Endodermal cell (in vitro differentiated cells): ENCODE data around the gene SLC39A10. TPM values are rescaled to one million over a fixed set of nuclear protein-coding genes. Genes with fewer than 3 reads are reported as not detected.

Source experiments
- DNase-seq: peaks from one replicate; pipeline ENCODE4 v3.0.0-alpha.2; 2017
- H3K27ac ChIP-seq: 2 replicates; pipeline ENCODE4 v1.5.1; 2013; ENCODE audit warnings: mild to moderate bottlenecking, low read depth, low read length, moderate library complexity
- H3K27me3 ChIP-seq: 2 replicates; pipeline ENCODE4 v1.6.1; 2013; ENCODE audit warnings: mild to moderate bottlenecking, low read length, moderate library complexity; ENCODE audit not compliant: insufficient read depth, control insufficient read depth, poor library complexity, severe bottlenecking
- H3K36me3 ChIP-seq: 2 replicates; pipeline ENCODE4 v1.7.0; 2013; ENCODE audit warnings: mild to moderate bottlenecking, low read length, moderate library complexity; ENCODE audit not compliant: control insufficient read depth, insufficient read depth
- H3K4me1 ChIP-seq: one replicate; pipeline ENCODE4 v1.7.0; 2013; ENCODE audit warnings: low read length; ENCODE audit not compliant: control insufficient read depth, insufficient read depth
- H3K4me3 ChIP-seq: 2 replicates; pipeline ENCODE4 v1.5.1; 2013; ENCODE audit warnings: mild to moderate bottlenecking, low read length, moderate library complexity
- H3K9ac ChIP-seq: 2 replicates; pipeline ENCODE4 v1.6.1; 2013; ENCODE audit warnings: mild to moderate bottlenecking, low read length, moderate library complexity; ENCODE audit not compliant: poor library complexity, severe bottlenecking; ENCODE audit errors: extremely low read depth
- H3K9me3 ChIP-seq: 2 replicates; pipeline ENCODE4 v1.6.1; 2013; ENCODE audit warnings: mild to moderate bottlenecking, low read length, moderate library complexity; ENCODE audit not compliant: control insufficient read depth
- H3K27ac Mint-ChIP-seq: 2 replicates; pipeline ENCODE4 v1.8.0; 2020; ENCODE audit warnings: mixed read lengths
- H3K27me3 Mint-ChIP-seq: 2 replicates; pipeline ENCODE4 v1.8.0; 2021; ENCODE audit warnings: mild to moderate bottlenecking, mixed read lengths; ENCODE audit not compliant: insufficient read depth
- H3K36me3 Mint-ChIP-seq: 2 replicates; pipeline ENCODE4 v1.8.0; 2020; ENCODE audit warnings: low read depth, mixed read lengths
- H3K4me1 Mint-ChIP-seq: 2 replicates; pipeline ENCODE4 v1.8.0; 2020; ENCODE audit warnings: mixed read lengths
- H3K4me3 Mint-ChIP-seq: 2 replicates; pipeline ENCODE4 v1.8.0; 2020; ENCODE audit warnings: mild to moderate bottlenecking, moderate library complexity, mixed read lengths
- H3K9me3 Mint-ChIP-seq: 2 replicates; pipeline ENCODE4 v1.8.0; 2020; ENCODE audit warnings: mild to moderate bottlenecking, mixed read lengths
- WGBS, 2 experiments: methylation state at CpG; one replicate each; pipeline versions ENCODE4 v1.1.5 to v1.1.7; 2013; ENCODE audit warnings: missing lambda C conversion rate in 2 of 2, mixed read lengths in 1 of 2; ENCODE audit not compliant: insufficient coverage in 1 of 2, insufficient read length in 1 of 2; 5-methylcytosine and 5-hydroxymethylcytosine counted together
- total RNA-seq, 2 donors: library from RNA; stranded (reverse); fragmentation: NEBNext Ultra II Directional in 1 of 2; extraction: Animal tissue kit (Norgen Biotek cat#: 25700) in 1 of 2; gene quantifications; 2 replicates in 1 of 2; 3 replicates in 1 of 2; pipeline ENCODE4 v1.2.1, GENCODE V29; 2021
- TF ChIP-seq, protein P1 (sequence below): fragments of 200-600 bp; sonication (generic); conservative IDR thresholded peaks from 2 replicates; pipeline ENCODE4 v1.5.0; 2021; ENCODE audit warnings: antibody characterized with exemption, mild to moderate bottlenecking

SLC39A10 gene
- total RNA-seq, 2 donors from 2014 or later = 79.6 to 113 TPM

DNA sequence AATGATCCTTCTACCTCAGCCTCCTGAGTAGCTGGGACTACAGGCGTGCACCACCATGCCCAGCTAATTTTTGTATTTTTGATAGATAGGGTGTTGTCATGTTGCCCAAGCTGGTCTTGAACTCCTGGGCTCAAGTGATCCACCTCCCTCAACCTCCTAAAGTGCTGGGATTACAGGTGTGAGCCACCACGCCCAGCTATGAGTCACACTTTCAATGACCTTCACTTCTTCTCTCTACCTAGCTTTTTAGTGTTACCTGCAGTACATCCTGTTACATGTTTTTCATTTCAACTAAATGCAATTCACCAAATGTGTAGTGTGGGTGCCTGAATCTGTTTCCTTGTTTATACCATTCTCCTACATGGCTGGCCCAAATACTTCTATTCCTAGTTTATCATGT is 64.0 kb downstream of the SLC39A10 start:
- Mint-ChIP-seq H3K4me3 (no peak overlapping the region), H3K4me1 (peaks cover 27% of the 10 kb centered on the region), H3K27ac (no peak overlapping the region), H3K27me3 (no peaks in the 10 kb centered on the region), H3K9me3 (no peaks in the 10 kb centered on the region), H3K36me3 (peaks cover 38% of the 10 kb centered on the region)
- H3K9me3 ChIP-seq = no peaks in the 10 kb centered on the region
- H3K27me3 ChIP-seq = no peaks in the 10 kb centered on the region
- no peak overlapping the region for H3K9ac ChIP-seq
- DNase-seq = no peak
- H3K27ac ChIP-seq = no peak overlapping the region
- H3K4me3 ChIP-seq = no peak overlapping the region
- H3K36me3 ChIP-seq = peaks cover 35% of the 10 kb centered on the region
- WGBS, 2 experiments = 87 to 100% methylated on average over 1 to 2 of the region's 2 CpGs
- H3K4me1 ChIP-seq = peaks cover 5% of the 10 kb centered on the region
- TF ChIP-seq, protein P1, sequence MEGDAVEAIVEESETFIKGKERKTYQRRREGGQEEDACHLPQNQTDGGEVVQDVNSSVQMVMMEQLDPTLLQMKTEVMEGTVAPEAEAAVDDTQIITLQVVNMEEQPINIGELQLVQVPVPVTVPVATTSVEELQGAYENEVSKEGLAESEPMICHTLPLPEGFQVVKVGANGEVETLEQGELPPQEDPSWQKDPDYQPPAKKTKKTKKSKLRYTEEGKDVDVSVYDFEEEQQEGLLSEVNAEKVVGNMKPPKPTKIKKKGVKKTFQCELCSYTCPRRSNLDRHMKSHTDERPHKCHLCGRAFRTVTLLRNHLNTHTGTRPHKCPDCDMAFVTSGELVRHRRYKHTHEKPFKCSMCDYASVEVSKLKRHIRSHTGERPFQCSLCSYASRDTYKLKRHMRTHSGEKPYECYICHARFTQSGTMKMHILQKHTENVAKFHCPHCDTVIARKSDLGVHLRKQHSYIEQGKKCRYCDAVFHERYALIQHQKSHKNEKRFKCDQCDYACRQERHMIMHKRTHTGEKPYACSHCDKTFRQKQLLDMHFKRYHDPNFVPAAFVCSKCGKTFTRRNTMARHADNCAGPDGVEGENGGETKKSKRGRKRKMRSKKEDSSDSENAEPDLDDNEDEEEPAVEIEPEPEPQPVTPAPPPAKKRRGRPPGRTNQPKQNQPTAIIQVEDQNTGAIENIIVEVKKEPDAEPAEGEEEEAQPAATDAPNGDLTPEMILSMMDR = no peak

DNA sequence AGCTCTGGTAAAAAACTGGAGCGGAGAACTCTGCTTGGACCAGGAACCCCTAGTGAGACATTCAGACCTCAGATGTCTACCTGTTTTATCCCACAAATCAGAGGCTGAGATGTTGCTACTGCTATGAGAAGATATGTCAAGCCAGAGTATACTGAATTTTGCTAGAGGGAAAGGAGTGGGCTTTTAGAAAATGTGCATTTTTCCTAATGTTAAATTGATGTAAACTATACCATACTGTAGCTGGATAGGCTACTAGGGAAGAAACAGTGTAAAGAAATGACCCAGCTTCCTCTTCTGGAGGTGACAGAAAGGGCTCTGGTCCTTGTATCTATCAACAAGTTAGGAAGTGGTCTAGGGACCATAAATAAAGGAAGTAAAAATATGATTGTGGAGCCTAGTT is 65.0 kb downstream of the SLC39A10 start:
- no peak overlapping the region for H3K27ac ChIP-seq
- Mint-ChIP-seq H3K27ac (no peak overlapping the region), H3K36me3 (peaks cover 29% of the 10 kb centered on the region), H3K4me1 (peaks cover 32% of the 10 kb centered on the region), H3K4me3 (no peak overlapping the region), H3K9me3 (no peaks in the 10 kb centered on the region), H3K27me3 (no peaks in the 10 kb centered on the region)
- DNase-seq = no peak
- no peak overlapping the region for H3K9ac ChIP-seq
- H3K27me3 ChIP-seq = no peaks in the 10 kb centered on the region
- TF ChIP-seq, protein P1 = no peak
- WGBS, 2 experiments = 100% methylated on average over 1 of the region's 1 CpG
- H3K36me3 ChIP-seq = peaks cover 28% of the 10 kb centered on the region
- H3K4me1 ChIP-seq = peaks cover 6% of the 10 kb centered on the region
- H3K9me3 ChIP-seq = no peaks in the 10 kb centered on the region
- no peak overlapping the region for H3K4me3 ChIP-seq

DNA sequence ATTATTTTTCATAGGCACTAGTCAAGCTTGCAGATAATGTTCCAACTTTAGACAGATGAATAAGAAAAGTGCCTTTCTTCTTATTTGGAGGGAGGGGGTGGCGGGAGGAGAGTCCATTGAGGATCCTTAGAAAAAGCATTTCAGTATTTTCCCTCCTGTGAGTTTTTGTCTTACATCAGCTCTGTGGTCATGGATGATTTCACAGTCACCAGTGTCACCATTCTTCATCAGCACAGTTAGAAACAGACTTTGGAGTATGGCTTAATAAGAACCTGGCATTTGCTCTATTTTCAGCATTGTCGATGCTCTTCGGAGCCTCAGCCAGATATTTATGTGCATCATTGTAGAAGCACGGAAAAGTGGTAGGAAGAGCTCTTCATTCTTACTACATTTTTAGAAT is 70.1 kb downstream of the SLC39A10 start:
- Mint-ChIP-seq H3K27me3 (no peaks in the 10 kb centered on the region), H3K27ac (no peak overlapping the region), H3K4me1 (peaks cover 32% of the 10 kb centered on the region), H3K4me3 (no peak overlapping the region), H3K9me3 (no peaks in the 10 kb centered on the region), H3K36me3 (peaks cover 30% of the 10 kb centered on the region)
- Histone ChIP-seq H3K9ac (no peak overlapping the region), H3K27me3 (no peaks in the 10 kb centered on the region), H3K4me3 (no peak overlapping the region), H3K9me3 (no peaks in the 10 kb centered on the region), H3K36me3 (peaks cover 19% of the 10 kb centered on the region), H3K4me1 (peaks cover 6% of the 10 kb centered on the region), H3K27ac (no peak overlapping the region)
- WGBS, 2 experiments = 96 to 100% methylated on average over 4 of the region's 4 CpGs
- TF ChIP-seq, protein P1 = no peak
- no peak for DNase-seq
